NT2/D1 (cell line): ENCODE results near the gene FOXO3.

ENCODE experiments used
- SUZ12 ChIP-seq: IDR thresholded peaks from 2 replicates; pipeline ENCODE4 v1.6.1; 2011; ENCODE audit not compliant: insufficient read length, insufficient read depth; ENCODE audit errors: extremely low read depth
- ZNF274 ChIP-seq: IDR thresholded peaks from 2 replicates; pipeline ENCODE4 v1.6.1; 2011; ENCODE audit warnings: mild to moderate bottlenecking, low read depth, low read length

DNA sequence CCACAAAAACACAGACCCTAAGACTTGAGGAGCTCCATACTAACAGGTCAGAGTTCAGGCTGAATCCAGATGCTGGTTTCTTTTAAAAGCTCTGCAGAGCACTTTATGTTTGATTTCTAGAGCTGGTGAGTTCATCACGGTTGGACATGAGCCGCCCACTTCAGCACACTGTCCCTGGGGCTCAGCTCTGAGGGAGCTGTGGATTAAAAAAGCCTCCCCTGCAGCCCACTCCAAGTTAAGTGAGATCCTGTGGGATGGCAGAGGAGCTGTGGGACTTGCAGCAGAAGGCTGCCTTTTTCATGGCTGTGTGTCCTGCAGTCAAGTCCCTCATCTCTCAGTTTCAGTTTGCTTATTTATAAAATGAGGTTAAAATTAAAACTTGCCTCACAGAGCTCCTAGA is 110.5 kb downstream of the FOXO3 start:
- TF ChIP-seq SUZ12: no peak
- no peak for TF ChIP-seq ZNF274
